ENCODE results near the gene CH25H.

CH25H gene

GRCh38 chr10:89165923-89166322 lies 41.2 kb downstream of the CH25H start:
- TF ChIP-seq CTCF (conservative IDR thresholded peaks at IDR 0.05; ENCODE audit: control insufficient read depth, insufficient read depth, low read depth, low read length), result no peak
- H3K4me3 ChIP-seq (ENCODE audit: control insufficient read depth, low read depth, low read length), result no peak overlapping the region
- DNase-seq (ENCODE audit: low read depth), result peak; percentile 89

GRCh38 chr10:89164920-89165319 lies 42.2 kb downstream of the CH25H start:
- DNase-seq (ENCODE audit: low read depth), result no peak
- no peak for TF ChIP-seq CTCF (conservative IDR thresholded peaks at IDR 0.05; ENCODE audit: control insufficient read depth, insufficient read depth, low read depth, low read length)
- H3K4me3 ChIP-seq (ENCODE audit: control insufficient read depth, low read depth, low read length), result no peak overlapping the region

- no peak for TF ChIP-seq CTCF (conservative IDR thresholded peaks at IDR 0.05; ENCODE audit: control insufficient read depth, insufficient read depth, low read depth, low read length)
- no peak for DNase-seq (ENCODE audit: low read depth)
- no peak overlapping the region for H3K4me3 ChIP-seq (ENCODE audit: control insufficient read depth, low read depth, low read length)
Measured at GRCh38 chr10:89164080-89164479, 43.0 kb downstream of the CH25H start.

GRCh38 chr10:89163265-89163995 lies 43.7 kb downstream of the CH25H start:
- TF ChIP-seq CTCF (conservative IDR thresholded peaks at IDR 0.05; ENCODE audit: control insufficient read depth, insufficient read depth, low read depth, low read length), result no peak
- peak; percentile 77 for DNase-seq (ENCODE audit: low read depth)
- no peak overlapping the region for H3K4me3 ChIP-seq (ENCODE audit: control insufficient read depth, low read depth, low read length)

GRCh38 chr10:89162596-89162995 lies 44.5 kb downstream of the CH25H start:
- H3K4me3 ChIP-seq (ENCODE audit: control insufficient read depth, low read depth, low read length), result no peak overlapping the region
- no peak for TF ChIP-seq CTCF (conservative IDR thresholded peaks at IDR 0.05; ENCODE audit: control insufficient read depth, insufficient read depth, low read depth, low read length)
- DNase-seq (ENCODE audit: low read depth), result no peak

GRCh38 chr10:89160339-89160738 lies 46.8 kb downstream of the CH25H start:
- DNase-seq (ENCODE audit: low read depth), result no peak
- no peak for TF ChIP-seq CTCF (conservative IDR thresholded peaks at IDR 0.05; ENCODE audit: control insufficient read depth, insufficient read depth, low read depth, low read length)

More at GRCh38 chr10:89160339-89160738, 46.8 kb downstream of the CH25H start:
- H3K4me3 ChIP-seq (ENCODE audit: control insufficient read depth, low read depth, low read length), result no peak overlapping the region
